GM18520 (cell line): ENCODE data around the gene IFITM10.

Source experiments
- ATAC-seq: cut with Tn5 transposase; IDR thresholded peaks from one replicate; pipeline ENCODE4 v1.9.1; 2021; ENCODE audit not compliant: unreplicated experiment

IFITM10 gene

GRCh38 chr11:1763796-1764661 lies 13.6 kb upstream of the IFITM10 start, which contains the start of gene CTSD:
Gene CTSD, minus strand, starts transcription at chr11:1763927. Its CDS starts 68 bp downstream, at chr11:1763859.
- peak; percentile 66 for ATAC-seq

- peak; percentile 5 for ATAC-seq
Observed at GRCh38 chr11:1763336-1763795, 13.0 kb upstream of the IFITM10 start.

- no peak for ATAC-seq
Observed at GRCh38 chr11:1762537-1763302, 12.3 kb upstream of the IFITM10 start.

- no peak for ATAC-seq
Observed at GRCh38 chr11:1761857-1762536, 11.6 kb upstream of the IFITM10 start.

- no peak for ATAC-seq
Observed at GRCh38 chr11:1761110-1761856, 10.9 kb upstream of the IFITM10 start.

- ATAC-seq, result no peak
Observed at GRCh38 chr11:1760351-1761109, 10.1 kb upstream of the IFITM10 start.

GRCh38 chr11:1759851-1760220 lies 9.4 kb upstream of the IFITM10 start:
- no peak for ATAC-seq

- ATAC-seq, result no peak
Observed at GRCh38 chr11:1759151-1759850, 8.9 kb upstream of the IFITM10 start.

- no peak for ATAC-seq
Observed at GRCh38 chr11:1758611-1759150, 8.3 kb upstream of the IFITM10 start.

GRCh38 chr11:1757861-1758610 lies 7.6 kb upstream of the IFITM10 start:
- ATAC-seq, result no peak

GRCh38 chr11:1756791-1757771 lies 6.7 kb upstream of the IFITM10 start:
- no peak for ATAC-seq

- no peak for ATAC-seq
Observed at GRCh38 chr11:1755692-1756561, 5.5 kb upstream of the IFITM10 start.

GRCh38 chr11:1755344-1755691 lies 4.9 kb upstream of the IFITM10 start:
- no peak for ATAC-seq

- ATAC-seq, result no peak
Observed at GRCh38 chr11:1754376-1755150, 4.2 kb upstream of the IFITM10 start.

- no peak for ATAC-seq
Observed at GRCh38 chr11:1753929-1754305, 3.5 kb upstream of the IFITM10 start.
